Measurements from ENCODE around the gene GNG12. TPM values are rescaled to one million over a fixed set of nuclear protein-coding genes. Genes with fewer than 3 reads are reported as not detected.

The GNG12 gene
- total RNA-seq, 1 donor from 2014 or later: 40.5 TPM

- peaks cover 4% of the 10 kb centered on the region for H3K27me3 Mint-ChIP-seq (ENCODE audit: low read depth)
- peaks cover 17% of the 10 kb centered on the region for H3K4me1 Mint-ChIP-seq
- TF ChIP-seq, protein P1, sequence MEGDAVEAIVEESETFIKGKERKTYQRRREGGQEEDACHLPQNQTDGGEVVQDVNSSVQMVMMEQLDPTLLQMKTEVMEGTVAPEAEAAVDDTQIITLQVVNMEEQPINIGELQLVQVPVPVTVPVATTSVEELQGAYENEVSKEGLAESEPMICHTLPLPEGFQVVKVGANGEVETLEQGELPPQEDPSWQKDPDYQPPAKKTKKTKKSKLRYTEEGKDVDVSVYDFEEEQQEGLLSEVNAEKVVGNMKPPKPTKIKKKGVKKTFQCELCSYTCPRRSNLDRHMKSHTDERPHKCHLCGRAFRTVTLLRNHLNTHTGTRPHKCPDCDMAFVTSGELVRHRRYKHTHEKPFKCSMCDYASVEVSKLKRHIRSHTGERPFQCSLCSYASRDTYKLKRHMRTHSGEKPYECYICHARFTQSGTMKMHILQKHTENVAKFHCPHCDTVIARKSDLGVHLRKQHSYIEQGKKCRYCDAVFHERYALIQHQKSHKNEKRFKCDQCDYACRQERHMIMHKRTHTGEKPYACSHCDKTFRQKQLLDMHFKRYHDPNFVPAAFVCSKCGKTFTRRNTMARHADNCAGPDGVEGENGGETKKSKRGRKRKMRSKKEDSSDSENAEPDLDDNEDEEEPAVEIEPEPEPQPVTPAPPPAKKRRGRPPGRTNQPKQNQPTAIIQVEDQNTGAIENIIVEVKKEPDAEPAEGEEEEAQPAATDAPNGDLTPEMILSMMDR (IDR thresholded peaks at IDR 0.05; ENCODE audit: unreplicated experiment): no peak
- DNase-seq (ENCODE audit: low spot score in 2 of 2, unreplicated experiment in 2 of 2): no peak
- no peak overlapping the region for H3K4me3 Mint-ChIP-seq
- H3K27ac Mint-ChIP-seq: no peak overlapping the region
- no peaks in the 10 kb centered on the region for H3K9me3 Mint-ChIP-seq
- no peaks in the 10 kb centered on the region for H3K36me3 Mint-ChIP-seq
These were observed 23.7 kb upstream of the GNG12 start for GRCh38 chr1:67856921-67857320.

- TF ChIP-seq, protein P1 (IDR thresholded peaks at IDR 0.05; ENCODE audit: unreplicated experiment): no peak
- Mint-ChIP-seq H3K4me3 (no peak overlapping the region), H3K36me3 (no peaks in the 10 kb centered on the region), H3K27ac (no peak overlapping the region), H3K9me3 (no peaks in the 10 kb centered on the region), H3K27me3 (ENCODE audit: low read depth) (peaks cover 4% of the 10 kb centered on the region), H3K4me1 (peaks cover 17% of the 10 kb centered on the region)
- DNase-seq (ENCODE audit: low spot score in 2 of 2, unreplicated experiment in 2 of 2): no peak
These were observed 22.7 kb upstream of the GNG12 start for GRCh38 chr1:67855961-67856360.

- TF ChIP-seq, protein P1 (IDR thresholded peaks at IDR 0.05; ENCODE audit: unreplicated experiment): no peak
- DNase-seq (ENCODE audit: low spot score in 2 of 2, unreplicated experiment in 2 of 2): no peak
- H3K4me3 Mint-ChIP-seq: no peak overlapping the region
- no peaks in the 10 kb centered on the region for H3K9me3 Mint-ChIP-seq
- H3K27ac Mint-ChIP-seq: no peak overlapping the region
- H3K27me3 Mint-ChIP-seq (ENCODE audit: low read depth): peaks cover 4% of the 10 kb centered on the region
- H3K4me1 Mint-ChIP-seq: peaks cover 22% of the 10 kb centered on the region
- no peaks in the 10 kb centered on the region for H3K36me3 Mint-ChIP-seq
These were observed 22.2 kb upstream of the GNG12 start for GRCh38 chr1:67855444-67855843.

DNA sequence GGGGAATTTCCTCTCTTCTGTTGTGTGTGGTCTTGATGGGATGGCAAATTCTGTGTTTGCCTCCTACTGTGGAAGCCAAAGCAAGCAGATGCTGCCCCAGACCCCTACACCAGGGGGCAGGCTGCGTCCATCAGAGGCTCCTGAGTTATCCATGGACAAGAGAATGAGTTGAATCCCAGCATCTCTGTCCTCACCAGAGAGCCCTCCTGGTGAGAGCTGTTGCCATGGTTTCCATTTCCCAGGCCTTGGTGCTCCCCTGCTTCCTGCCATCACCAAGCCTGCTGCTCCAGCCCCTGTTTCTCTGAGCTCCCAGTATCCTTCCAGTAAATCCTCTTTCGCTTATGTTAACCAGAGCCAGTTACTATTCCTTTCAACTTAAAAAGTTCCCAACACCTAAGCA, 20.4 kb upstream of the GNG12 start:
- Mint-ChIP-seq H3K36me3 (no peaks in the 10 kb centered on the region), H3K4me1 (peaks cover 23% of the 10 kb centered on the region), H3K27ac (no peak overlapping the region), H3K9me3 (no peaks in the 10 kb centered on the region), H3K4me3 (no peak overlapping the region), H3K27me3 (ENCODE audit: low read depth) (peaks cover 3% of the 10 kb centered on the region)
- TF ChIP-seq, protein P1 (IDR thresholded peaks at IDR 0.05; ENCODE audit: unreplicated experiment): peak; percentile 70
- peak; percentile 27 to 71 for DNase-seq (ENCODE audit: low spot score in 2 of 2, unreplicated experiment in 2 of 2)

DNA sequence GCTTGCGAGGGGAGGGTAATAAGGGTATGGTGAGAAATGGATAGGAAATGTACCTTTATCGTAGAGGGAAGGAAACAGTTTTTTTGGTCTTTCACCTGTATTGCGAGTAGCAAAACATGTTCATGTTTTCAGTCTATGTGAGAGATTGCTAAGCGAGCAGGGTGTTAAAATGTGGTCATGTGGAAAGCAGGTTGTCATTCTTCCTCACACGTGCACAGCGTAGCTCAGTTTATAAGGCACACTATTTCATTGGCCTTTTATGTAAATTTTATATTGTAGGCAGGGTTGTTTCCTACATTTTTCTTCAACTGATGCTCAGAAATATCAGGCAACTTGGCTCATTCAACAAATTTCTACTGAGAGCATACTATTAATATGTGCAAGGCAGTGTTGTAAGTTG, 18.5 kb upstream of the GNG12 start:
- no peaks in the 10 kb centered on the region for H3K36me3 Mint-ChIP-seq
- DNase-seq (ENCODE audit: low spot score in 2 of 2, unreplicated experiment in 2 of 2): no peak
- no peaks in the 10 kb centered on the region for H3K9me3 Mint-ChIP-seq
- TF ChIP-seq, protein P1 (IDR thresholded peaks at IDR 0.05; ENCODE audit: unreplicated experiment): no peak
- H3K4me3 Mint-ChIP-seq: no peak overlapping the region
- H3K27me3 Mint-ChIP-seq (ENCODE audit: low read depth): no peaks in the 10 kb centered on the region
- H3K4me1 Mint-ChIP-seq: peaks cover 21% of the 10 kb centered on the region
- no peak overlapping the region for H3K27ac Mint-ChIP-seq

GRCh38 chr1:67850611-67851075, 17.4 kb upstream of the GNG12 start:
- DNase-seq (ENCODE audit: low spot score in 2 of 2, unreplicated experiment in 2 of 2): no peak
- no peak overlapping the region for H3K4me3 Mint-ChIP-seq
- H3K27ac Mint-ChIP-seq: peak overlapping the region; percentile 15
- H3K4me1 Mint-ChIP-seq: peaks cover 16% of the 10 kb centered on the region
- no peaks in the 10 kb centered on the region for H3K36me3 Mint-ChIP-seq
- H3K9me3 Mint-ChIP-seq: no peaks in the 10 kb centered on the region
- H3K27me3 Mint-ChIP-seq (ENCODE audit: low read depth): no peaks in the 10 kb centered on the region
- TF ChIP-seq, protein P1 (IDR thresholded peaks at IDR 0.05; ENCODE audit: unreplicated experiment): no peak
